ENCODE measurements around the gene SAMM50.

SAMM50 gene

DNA sequence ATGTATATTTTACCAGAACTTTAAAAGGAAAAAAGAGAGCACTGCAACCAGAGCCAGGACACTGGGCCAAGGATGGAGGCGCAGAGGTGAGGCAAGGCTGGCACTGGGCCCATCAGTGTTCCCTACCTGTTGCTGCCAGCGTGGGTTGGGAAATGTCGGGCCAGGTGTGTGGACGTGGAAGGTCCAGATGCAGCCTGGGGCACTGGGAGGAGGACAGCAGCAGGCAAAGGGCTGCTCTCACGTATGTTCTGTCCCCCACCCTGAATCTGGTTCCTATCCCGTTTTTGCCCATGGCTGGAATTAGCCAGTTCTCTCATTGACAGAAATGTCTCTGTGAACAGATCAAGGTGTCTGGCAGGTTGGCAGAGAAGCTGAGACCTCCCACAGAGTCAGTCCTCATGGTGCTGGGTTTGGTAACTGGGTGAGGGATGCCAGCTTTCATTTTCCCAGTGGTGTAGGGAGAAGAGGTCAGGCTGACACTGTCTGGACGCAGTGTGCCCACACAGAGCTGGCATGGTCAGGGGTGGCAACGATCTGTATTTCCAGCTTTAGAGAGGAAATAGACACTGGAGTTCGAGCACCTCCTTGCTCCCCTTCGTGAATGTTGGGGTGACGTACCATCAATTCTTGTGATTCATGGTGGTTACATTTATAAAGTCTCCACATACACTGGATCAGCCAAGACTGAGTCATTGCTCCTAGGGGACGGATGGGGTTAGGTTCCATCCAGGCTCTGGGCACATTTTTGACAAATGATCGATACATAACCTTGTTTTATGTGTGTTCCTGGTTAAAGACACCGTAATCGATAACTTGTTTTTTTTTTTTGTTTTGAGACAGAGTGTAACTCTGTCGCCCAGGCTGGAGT is 35.9 kb upstream of the SAMM50 start:
- no peak overlapping the region for H3K4me2 ChIP-seq (ENCODE audit: low read length)
- no peaks in the 10 kb centered on the region for H3K27me3 ChIP-seq (ENCODE audit: control insufficient read depth, low read length)
- H3K9me2 ChIP-seq (replicated peaks; ENCODE audit: control insufficient read depth, low read length), result no peaks in the 10 kb centered on the region

GRCh38 chr22:43921370-43921769 is 33.9 kb upstream of the SAMM50 start:
- Histone ChIP-seq H3K9me3 (ENCODE audit: control insufficient read depth, insufficient read depth, low read length) (no peaks in the 10 kb centered on the region), H3K79me2 (ENCODE audit: control insufficient read depth, low read length) (no peaks in the 10 kb centered on the region), H3K27me3 (ENCODE audit: control insufficient read depth, low read length) (no peaks in the 10 kb centered on the region), H3K36me3 (ENCODE audit: control insufficient read depth, low read length) (no peaks in the 10 kb centered on the region), H3K9me2 (replicated peaks; ENCODE audit: control insufficient read depth, low read length) (no peaks in the 10 kb centered on the region), H3F3A (ENCODE audit: control insufficient read depth, insufficient read depth) (no peaks in the 10 kb centered on the region), H3K4me2 (ENCODE audit: low read length) (no peak overlapping the region), H3K4me1 (ENCODE audit: control insufficient read depth, low read length) (no peaks in the 10 kb centered on the region), H3K27ac (ENCODE audit: low read depth, low read length) (no peak overlapping the region), H3K4me3 (ENCODE audit: low read length) (no peak overlapping the region), H4K20me1 (ENCODE audit: control insufficient read depth, insufficient read depth, low read depth, low read length) (no peaks in the 10 kb centered on the region)
- TF ChIP-seq EZH2phosphoT487 (IDR thresholded peaks at IDR 0.05; ENCODE audit: borderline replicate concordance, low read length), result no peak
- TF ChIP-seq CTCF (IDR thresholded peaks at IDR 0.05; ENCODE audit: low read depth, low read length, poor library complexity, severe bottlenecking), result no peak

More for the DNA sequence above, 35.9 kb upstream of the SAMM50 start:
- Histone ChIP-seq H3F3A (ENCODE audit: control insufficient read depth, insufficient read depth) (no peaks in the 10 kb centered on the region), H3K4me1 (ENCODE audit: control insufficient read depth, low read length) (no peaks in the 10 kb centered on the region), H3K9me3 (ENCODE audit: control insufficient read depth, insufficient read depth, low read length) (no peaks in the 10 kb centered on the region), H3K79me2 (ENCODE audit: control insufficient read depth, low read length) (no peaks in the 10 kb centered on the region), H3K4me3 (ENCODE audit: low read length) (no peak overlapping the region), H4K20me1 (ENCODE audit: control insufficient read depth, insufficient read depth, low read depth, low read length) (no peaks in the 10 kb centered on the region), H3K36me3 (ENCODE audit: control insufficient read depth, low read length) (no peaks in the 10 kb centered on the region), H3K27ac (ENCODE audit: low read depth, low read length) (no peak overlapping the region)
- no peak for TF ChIP-seq EZH2phosphoT487 (IDR thresholded peaks at IDR 0.05; ENCODE audit: borderline replicate concordance, low read length)
- TF ChIP-seq CTCF (IDR thresholded peaks at IDR 0.05; ENCODE audit: low read depth, low read length, poor library complexity, severe bottlenecking), result no peak

- Histone ChIP-seq H3K27ac (ENCODE audit: low read depth, low read length) (no peak overlapping the region), H3K79me2 (ENCODE audit: control insufficient read depth, low read length) (no peaks in the 10 kb centered on the region), H3K9me3 (ENCODE audit: control insufficient read depth, insufficient read depth, low read length) (no peaks in the 10 kb centered on the region), H3K27me3 (ENCODE audit: control insufficient read depth, low read length) (no peaks in the 10 kb centered on the region), H4K20me1 (ENCODE audit: control insufficient read depth, insufficient read depth, low read depth, low read length) (no peaks in the 10 kb centered on the region), H3F3A (ENCODE audit: control insufficient read depth, insufficient read depth) (no peaks in the 10 kb centered on the region), H3K4me1 (ENCODE audit: control insufficient read depth, low read length) (no peaks in the 10 kb centered on the region), H3K9me2 (replicated peaks; ENCODE audit: control insufficient read depth, low read length) (no peaks in the 10 kb centered on the region), H3K4me2 (ENCODE audit: low read length) (no peak overlapping the region), H3K36me3 (ENCODE audit: control insufficient read depth, low read length) (no peaks in the 10 kb centered on the region), H3K4me3 (ENCODE audit: low read length) (no peak overlapping the region)
- TF ChIP-seq CTCF (IDR thresholded peaks at IDR 0.05; ENCODE audit: low read depth, low read length, poor library complexity, severe bottlenecking) (peak; percentile 26), EZH2phosphoT487 (IDR thresholded peaks at IDR 0.05; ENCODE audit: borderline replicate concordance, low read length) (no peak)
These were observed 33.1 kb upstream of the SAMM50 start for GRCh38 chr22:43922123-43922522.
